ENCODE measurements around the gene APC2.

The APC2 gene

GRCh38 chr19:1447504-1447903 lies 2.4 kb upstream of the APC2 start:
- DNase-seq (ENCODE audit: low read depth in 3 of 3): no peak

GRCh38 chr19:1447944-1448343 lies 2.0 kb upstream of the APC2 start:
- DNase-seq (ENCODE audit: low read depth in 3 of 3): no peak

DNA sequence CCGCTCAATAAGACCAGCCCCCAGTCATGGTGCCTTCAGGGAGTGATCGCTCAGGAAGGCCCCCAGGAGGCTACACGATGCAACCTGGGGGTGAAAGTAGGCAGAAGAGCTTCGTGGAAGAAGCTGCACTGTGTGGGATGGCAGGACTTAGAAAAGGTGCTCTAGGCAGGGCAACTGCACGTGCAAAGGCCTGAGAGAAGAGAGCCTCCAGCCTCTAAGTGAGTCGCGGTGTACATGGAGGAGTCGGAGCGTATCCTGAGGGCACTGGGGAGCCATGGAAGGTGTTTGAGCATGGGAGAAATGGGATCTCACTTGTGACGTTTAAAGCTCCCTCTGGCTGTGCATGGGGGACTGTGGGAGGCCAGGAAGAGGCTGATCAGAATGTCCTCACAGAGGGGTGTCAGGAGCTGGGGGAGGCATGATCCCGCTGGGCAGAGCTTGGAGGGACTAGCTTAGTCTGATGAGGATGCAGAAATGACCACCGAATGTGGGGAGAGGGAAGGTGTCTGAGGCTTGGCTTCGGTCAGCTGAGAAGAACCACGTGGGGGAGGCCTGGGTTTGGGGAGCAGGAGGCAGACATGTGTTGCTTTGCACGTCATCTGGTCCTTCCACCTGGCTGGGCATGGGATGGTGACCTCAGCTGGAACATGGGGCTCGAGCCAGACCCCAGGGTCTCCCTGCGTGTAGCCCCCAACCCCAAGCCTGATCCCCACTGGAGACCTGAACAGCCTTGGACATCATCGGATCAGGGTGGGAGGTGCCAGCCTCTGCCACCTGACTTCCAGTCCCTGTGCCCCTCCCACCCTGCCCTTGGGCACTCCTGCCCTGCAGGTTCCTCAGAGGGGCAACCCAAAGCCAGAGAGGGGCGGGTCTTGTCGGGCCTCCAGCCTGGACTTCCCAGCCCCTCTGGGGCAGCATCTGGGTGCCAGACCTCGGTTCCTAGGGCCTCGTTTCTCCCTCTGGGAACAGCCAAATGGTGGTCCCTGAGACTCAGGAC lies 1.1 kb downstream of the APC2 start:
- DNase-seq (ENCODE audit: low read depth in 3 of 3): no peak

- DNase-seq (ENCODE audit: low read depth in 3 of 3): no peak
These were observed 2.2 kb downstream of the APC2 start for GRCh38 chr19:1451916-1452801.

DNA sequence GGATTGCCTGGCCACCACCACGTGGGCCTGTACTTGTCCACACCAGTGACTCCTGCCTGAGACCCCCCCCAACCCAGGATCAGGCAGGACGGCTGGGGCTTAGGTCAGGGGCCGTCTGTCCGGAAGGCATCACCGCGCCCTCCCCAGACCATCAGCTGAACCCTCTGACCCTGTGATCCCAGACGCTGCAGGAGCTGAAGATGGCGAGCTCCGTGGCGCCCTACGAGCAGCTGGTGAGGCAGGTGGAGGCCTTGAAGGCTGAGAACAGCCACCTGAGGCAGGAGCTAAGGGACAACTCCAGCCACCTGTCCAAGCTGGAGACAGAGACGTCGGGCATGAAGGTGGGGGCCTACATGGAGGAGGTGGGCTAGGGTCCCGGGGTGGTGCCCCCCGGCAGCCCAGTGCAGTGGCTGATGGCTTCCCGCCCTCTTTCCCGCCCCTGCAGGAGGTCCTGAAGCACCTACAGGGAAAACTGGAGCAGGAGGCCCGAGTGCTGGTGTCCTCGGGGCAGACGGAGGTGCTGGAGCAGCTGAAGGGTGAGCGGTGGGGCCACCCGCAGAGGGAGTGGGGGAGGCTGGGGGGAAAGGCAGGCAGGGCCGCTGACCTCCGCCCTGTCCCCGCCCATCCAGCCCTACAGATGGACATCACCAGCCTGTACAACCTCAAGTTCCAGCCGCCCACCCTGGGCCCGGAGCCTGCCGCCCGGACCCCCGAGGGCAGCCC lies 3.0 kb downstream of the APC2 start:
- no peak for DNase-seq (ENCODE audit: low read depth in 3 of 3)

DNA sequence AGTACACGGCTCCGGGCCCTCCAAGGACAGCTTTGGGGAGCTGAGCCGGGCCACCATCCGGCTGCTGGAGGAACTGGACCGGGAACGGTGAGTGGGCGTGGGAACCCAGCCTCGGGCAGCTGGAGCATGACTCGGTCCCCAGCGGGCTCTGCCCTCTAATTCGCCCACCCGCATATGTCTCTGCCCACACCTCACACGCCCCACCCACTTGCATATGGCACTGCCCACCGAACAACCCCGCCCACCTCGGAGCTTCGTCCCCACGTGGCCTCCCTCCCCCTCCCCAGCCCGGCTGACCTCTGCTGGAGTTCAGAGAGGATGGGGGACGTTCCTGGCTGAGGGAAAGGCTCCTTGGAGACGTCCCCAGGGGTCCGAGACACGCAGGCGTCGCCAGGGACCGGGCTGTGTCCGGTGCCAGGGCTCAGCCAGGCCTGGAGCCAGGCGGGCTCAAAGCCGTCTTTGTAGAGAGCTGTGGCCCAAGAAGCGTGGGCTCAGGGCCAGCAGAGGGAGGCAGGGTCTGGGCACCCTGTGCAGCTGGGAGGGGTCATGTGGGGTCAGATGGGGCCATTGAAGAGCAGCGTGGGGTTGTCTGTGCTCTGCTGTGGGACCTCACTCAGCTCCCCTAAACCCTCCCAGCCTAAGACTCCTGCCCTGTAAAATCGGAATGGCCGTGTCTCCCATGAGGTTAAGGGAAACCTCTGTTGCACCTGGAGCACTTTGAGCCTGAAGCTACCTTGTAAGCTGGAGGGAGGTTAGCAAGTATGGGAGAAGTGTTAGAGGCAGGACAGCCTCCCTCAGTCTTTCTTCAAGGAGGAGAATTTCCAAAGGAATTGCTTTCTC lies 3.8 kb downstream of the APC2 start:
- no peak for DNase-seq (ENCODE audit: low read depth in 3 of 3)

DNA sequence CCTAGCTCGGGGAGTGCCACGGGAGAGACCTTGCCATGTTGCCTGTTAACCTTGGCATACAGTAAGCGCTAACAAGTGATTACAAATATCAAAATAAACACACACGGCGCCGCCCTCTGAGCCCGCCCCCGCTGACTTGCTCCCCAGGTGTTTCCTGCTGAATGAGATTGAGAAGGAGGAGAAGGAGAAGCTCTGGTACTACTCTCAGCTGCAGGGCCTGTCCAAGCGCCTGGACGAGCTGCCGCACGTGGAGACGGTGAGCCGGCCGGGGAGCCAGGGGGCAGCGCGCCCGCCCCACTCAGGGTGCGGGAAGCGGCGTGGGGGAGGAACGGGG lies 5.0 kb downstream of the APC2 start:
- no peak for DNase-seq (ENCODE audit: low read depth in 3 of 3)

GRCh38 chr19:1455336-1456120 lies 5.6 kb downstream of the APC2 start:
- peak in 1 of 3 experiments; percentile 64 for DNase-seq (ENCODE audit: low read depth in 3 of 3)

- no peak for DNase-seq (ENCODE audit: low read depth in 3 of 3)
These were observed 6.4 kb downstream of the APC2 start for GRCh38 chr19:1456121-1456900.

- DNase-seq (ENCODE audit: low read depth in 3 of 3): no peak
These were observed 7.3 kb downstream of the APC2 start for GRCh38 chr19:1457031-1457739.

GRCh38 chr19:1457892-1458291 lies 8.0 kb downstream of the APC2 start:
- no peak for DNase-seq (ENCODE audit: low read depth in 3 of 3)

- DNase-seq (ENCODE audit: low read depth in 3 of 3): no peak
These were observed 9.6 kb downstream of the APC2 start for GRCh38 chr19:1459479-1459878.

DNA sequence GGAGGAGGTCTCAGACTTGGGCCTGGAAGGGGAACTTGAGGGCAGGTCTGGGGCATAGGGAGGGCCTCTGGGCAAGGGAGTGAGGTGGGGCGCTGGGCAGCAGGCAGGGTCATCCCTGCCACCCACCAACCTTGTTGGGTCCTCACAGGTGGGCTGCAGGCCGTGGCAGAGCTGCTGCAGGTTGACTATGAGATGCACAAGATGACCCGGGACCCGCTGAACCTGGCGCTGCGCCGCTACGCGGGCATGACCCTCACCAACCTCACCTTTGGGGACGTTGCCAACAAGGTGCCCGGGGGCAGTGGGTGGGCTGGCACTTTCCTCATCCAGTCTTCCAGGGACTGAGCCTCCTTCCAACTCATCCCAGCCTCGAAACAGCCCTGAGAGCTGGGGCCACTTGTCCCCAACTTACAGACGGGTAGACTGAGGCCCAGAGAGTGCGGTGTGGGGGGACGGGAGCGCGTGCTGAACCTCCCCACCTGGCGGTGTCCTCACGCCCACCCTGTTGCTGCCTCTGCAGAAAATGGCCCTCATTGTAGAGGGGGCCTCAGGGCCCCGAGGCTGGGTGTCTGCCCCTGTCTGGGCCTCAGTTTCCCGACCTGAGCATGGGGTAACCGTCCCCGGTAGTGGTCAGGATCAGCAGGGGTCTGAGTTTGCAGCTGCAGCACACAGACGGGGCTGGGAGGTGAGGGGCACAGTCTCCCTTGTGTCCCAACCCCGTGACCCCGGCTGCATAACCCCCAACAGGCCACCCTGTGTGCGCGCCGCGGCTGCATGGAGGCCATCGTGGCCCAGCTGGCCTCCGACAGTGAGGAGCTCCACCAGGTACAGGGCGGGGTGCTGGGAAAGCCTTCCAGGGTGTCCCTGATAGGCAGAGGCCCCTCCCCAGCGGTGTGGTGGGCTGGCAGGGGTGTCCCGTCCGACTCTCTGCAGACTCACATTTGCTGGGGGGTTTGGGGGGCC lies 10.4 kb downstream of the APC2 start:
- DNase-seq (ENCODE audit: low read depth in 3 of 3): no peak

- no peak for DNase-seq (ENCODE audit: low read depth in 3 of 3)
These were observed 11.9 kb downstream of the APC2 start for GRCh38 chr19:1461862-1462261.

DNA sequence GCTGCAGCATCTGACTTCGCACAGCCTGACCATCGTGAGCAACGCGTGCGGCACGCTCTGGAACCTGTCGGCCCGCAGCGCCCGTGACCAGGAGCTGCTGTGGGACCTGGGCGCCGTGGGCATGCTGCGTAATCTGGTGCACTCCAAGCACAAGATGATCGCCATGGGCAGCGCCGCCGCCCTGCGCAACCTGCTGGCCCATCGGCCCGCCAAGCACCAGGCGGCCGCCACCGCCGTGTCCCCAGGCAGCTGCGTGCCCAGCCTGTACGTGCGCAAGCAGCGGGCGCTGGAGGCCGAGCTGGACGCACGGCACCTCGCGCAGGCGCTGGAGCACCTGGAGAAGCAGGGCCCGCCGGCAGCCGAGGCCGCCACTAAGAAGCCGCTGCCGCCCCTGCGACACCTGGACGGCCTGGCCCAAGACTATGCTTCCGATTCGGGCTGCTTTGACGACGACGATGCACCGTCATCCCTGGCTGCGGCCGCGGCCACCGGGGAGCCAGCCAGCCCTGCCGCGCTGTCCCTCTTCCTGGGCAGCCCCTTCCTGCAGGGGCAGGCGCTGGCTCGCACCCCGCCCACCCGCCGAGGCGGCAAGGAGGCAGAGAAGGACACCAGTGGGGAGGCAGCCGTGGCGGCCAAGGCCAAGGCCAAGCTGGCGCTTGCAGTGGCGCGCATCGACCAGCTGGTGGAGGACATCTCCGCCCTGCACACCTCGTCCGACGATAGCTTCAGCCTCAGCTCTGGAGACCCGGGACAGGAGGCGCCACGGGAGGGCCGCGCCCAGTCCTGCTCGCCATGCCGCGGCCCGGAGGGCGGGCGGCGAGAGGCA lies 15.5 kb downstream of the APC2 start:
- no peak for DNase-seq (ENCODE audit: low read depth in 3 of 3)

- DNase-seq (ENCODE audit: low read depth in 3 of 3): no peak
These were observed 16.1 kb downstream of the APC2 start for GRCh38 chr19:1466018-1466460.

Data from stimulated activated CD4-positive, alpha-beta T cell treated with anti-CD3 and anti-CD28 coated beads, TNF-alpha, amount 100 ng/mL, for 24 hours (primary cell).